HG02571 (cell line): ENCODE results near the gene DACT3.

Experiments
- ATAC-seq: cut with Tn5 transposase; IDR thresholded peaks from one replicate; pipeline ENCODE4 v1.9.1; 2021; ENCODE audit warnings: mild to moderate bottlenecking, moderate library complexity; ENCODE audit not compliant: unreplicated experiment

Gene DACT3, protein sequence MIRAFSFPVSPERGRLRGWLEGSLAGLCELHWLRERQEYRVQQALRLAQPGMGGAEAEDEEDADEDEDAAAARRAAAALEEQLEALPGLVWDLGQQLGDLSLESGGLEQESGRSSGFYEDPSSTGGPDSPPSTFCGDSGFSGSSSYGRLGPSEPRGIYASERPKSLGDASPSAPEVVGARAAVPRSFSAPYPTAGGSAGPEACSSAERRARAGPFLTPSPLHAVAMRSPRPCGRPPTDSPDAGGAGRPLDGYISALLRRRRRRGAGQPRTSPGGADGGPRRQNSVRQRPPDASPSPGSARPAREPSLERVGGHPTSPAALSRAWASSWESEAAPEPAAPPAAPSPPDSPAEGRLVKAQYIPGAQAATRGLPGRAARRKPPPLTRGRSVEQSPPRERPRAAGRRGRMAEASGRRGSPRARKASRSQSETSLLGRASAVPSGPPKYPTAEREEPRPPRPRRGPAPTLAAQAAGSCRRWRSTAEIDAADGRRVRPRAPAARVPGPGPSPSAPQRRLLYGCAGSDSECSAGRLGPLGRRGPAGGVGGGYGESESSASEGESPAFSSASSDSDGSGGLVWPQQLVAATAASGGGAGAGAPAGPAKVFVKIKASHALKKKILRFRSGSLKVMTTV

DNA sequence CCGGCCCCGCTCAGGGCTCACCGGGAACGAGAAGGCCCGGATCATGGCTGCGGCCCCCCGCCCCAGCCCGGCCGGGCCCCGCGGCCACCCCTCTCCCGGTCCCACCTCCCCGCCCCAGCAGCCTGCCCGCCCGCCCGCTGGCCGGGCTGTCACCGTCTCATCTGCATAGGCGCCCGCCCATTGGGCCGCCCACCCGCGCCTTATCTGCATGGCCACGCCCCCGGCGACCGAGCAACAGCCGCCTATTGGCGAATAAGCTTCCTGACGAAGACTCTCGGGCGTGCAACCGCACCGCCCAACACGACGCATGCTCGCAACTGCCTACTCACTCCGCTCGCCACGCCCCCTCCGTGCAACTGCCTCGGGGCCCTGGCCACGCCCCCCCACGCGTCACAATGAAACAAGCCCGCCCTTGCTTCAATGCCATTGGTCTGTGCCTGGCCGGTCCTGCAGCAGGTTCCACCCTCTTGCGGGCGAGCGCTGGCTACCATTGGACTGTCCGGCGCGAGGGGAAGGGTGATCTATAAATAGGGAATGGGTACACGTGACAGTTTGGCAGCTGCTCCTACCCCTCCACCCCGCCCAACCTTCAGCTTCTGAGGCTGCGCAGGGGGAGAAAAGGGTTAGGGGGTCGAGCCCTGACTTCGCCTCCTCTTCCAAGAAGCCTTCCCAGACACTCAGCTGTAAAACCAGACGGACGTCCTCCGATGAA is at the start of gene DACT3:
Gene DACT3 (minus strand): TSS at position 163 of the 712 bp plus-strand sequence. CDS start 118 bp downstream, at position 45.
- ATAC-seq: peak; percentile 88

DNA sequence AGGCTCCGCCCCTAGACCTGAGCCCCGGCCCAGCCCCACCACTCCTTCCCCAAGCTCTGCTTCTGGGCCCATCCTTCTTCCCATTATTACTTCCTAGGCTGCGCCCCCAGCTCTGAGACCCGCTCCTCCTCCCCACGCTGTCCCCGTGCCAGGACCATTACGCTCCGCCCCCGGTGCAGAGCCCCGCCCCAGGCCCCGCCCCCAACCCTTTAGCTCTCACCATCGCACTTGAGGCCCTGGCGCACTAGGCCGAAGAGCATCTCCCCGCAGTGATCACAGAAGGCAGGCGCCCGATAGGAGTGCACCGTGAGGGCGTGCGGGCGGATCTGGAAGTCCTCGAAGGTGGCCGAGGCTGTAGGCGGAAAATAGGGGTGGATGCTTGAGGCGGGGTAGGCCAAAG is 49.7 kb upstream of the DACT3 start:
- no peak for ATAC-seq

DNA sequence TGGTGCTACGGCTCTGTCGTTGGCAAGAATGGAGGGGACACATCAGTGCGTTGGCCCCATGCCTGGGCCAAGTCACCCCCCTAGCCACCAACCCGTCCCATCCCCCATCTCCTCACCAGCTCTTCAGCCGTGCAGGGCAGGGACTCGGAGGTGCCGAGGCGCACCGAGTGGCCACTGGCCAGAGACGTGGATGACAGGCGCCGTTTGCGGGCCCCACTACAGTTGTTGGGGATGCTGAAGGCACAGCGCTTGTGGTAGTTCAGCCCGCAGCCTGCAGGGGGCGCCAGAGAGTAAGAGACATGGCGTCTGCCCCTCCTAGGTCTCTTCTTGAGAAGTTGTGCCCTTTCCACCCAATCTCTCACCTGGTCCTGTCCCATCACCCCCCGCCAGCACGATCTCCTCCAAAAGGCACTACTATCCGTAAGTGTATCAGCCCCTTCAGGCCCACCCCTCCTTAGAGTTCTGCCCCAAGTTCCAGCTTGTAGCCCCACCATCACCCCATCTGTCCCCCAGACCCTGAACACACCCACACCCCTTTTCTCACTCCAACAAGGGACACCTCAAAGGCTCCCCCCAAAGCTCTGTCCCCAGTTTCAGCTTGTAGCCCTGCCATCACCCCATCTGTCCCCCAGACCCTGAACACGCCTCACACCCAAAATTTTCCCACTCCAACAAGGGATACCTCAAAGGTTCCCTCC is 43.5 kb upstream of the DACT3 start:
- ATAC-seq: no peak

DNA sequence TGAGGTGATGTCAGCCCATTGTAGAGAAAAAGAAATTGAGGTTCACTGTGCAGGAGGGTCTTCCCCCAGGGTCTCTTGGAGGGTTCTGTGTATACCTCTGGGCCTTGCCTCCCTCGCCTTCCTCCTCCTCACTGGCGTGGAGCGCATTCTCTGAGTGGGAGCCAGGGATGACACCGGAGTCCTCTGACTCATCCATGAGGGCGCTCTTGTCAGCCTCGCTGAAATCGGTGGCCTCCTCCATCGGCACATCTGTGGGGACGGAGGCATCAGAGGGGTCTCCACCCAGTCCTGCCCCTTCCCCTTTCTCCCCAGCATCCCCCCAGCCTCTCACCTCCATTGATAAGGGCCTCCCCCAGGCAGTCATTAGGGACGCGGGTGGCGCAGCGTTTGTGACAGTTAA is 39.7 kb upstream of the DACT3 start:
- no peak for ATAC-seq

DNA sequence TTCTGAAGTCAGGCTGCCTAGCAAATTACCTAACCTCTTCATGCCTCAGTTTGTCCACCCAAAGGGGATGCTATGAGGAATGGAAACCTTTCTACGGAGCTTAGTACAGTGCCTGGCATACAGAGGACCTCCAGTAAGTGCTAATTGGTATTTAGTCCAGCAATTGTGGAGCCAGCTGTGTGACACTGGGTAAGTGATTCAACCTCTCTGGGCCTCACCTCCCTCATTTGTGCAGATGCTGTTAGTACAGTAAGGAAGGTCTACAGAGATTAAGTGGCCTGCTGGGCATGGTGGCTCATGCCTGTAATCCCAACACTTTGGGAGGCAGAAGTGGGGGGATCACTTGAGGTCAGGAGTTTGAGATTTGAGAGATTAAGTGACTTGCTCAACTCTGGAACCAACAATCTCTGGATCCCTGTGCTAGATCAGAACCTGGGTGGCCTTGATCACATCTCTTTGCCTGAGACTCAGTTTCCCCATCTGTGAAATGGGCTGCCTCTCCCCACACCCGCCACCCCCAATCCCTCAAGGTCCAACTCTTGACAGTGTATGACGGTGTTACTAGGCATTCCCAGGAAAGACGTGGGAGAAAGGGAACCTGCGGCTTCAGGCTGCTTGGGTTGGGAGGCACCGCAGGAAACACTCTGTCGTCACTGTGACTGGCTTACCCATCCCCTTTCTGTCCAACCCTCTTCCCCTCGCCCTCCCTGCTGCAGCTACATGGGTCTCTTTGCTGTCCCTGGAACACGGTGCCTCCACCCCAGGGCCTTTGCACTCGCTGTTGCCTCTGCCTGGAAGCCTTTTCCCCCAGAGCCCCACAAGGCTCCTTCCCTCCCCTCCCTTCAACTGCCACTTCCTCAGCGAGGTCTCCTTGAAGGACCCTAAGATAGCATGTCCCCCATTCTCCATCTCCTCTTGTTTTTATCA is 37.7 kb upstream of the DACT3 start:
- no peak for ATAC-seq

DNA sequence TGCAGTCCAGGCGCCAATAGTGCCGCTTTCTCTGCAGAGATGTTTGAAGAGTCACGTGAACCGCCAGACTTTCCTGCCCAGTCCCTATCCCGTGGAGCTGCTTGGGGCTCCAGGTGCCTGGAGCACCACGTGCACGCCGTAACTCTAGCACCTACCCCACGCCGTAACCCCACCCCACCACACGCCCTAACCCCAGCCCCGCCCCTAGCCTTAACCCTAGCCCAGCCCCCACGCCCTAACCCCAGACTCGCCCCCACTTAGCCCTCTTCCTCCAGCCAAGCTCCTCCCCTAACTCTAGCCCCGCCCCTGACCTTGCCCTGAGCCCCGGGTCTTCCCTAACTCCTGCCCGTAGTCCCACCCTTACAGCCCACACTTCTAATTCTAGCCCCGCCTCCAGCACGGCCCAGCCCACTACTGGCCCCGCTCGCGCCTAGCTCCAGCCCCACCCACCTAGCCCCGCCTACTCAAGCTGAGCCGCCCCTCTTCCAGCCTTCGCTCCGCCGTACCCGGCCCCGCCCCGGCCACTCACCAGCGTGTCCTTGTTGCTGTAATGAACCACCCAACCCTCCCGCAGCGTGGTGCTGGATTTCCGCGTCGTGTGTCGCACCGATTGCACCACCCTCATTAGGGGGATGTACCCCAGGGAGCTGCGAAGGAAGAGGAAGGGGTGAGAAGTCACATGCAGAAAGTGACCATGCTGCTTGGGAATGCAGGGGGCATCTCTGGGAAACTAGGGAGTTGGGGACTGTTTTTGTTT is 36.4 kb upstream of the DACT3 start:
- ATAC-seq: no peak

GRCh38 chr19:46696866-46697203 is 35.9 kb upstream of the DACT3 start:
- no peak for ATAC-seq

- no peak for ATAC-seq
Observed at GRCh38 chr19:46696052-46696451, 35.1 kb upstream of the DACT3 start.

GRCh38 chr19:46693760-46694159 is 32.8 kb upstream of the DACT3 start:
- no peak for ATAC-seq

GRCh38 chr19:46692918-46693722 is 32.1 kb upstream of the DACT3 start:
- ATAC-seq: no peak

DNA sequence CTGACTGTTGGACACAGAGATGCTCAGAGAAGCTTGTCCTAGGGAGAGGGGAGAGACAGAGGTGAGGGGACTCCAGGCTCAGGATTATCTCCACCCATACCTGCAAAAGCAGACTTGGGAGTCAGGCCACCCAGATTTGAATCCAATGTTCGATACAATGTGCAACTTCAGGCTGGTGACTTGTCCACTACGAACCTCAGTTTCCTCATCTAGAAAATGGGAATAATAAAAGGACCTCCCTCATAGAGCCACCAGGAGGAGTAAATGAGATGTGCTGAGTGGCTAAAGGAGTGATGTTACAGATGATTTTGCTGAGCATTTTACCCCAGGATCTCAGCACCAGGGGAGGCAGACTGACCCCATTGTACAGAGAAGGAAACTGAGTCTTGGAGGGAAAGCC is 31.0 kb upstream of the DACT3 start:
- no peak for ATAC-seq

DNA sequence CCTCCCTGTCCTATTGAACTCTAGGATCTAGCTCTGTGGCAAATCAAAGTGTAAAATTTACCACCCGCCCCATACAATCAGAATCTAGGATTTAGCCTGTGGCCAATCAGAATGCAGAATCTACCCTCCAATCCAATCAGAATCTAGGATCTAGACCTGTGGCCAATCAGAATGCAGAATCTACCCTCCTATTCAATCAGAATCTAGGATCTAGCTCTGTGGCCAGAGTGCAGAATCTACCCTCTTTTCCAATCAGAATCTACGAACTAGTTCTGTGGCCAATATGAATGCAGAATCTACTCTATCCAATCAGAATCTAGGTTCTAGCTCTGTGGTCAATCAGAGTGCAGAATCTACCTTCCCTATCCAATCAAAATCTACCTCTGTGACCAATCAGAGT is 30.1 kb upstream of the DACT3 start:
- no peak for ATAC-seq

- ATAC-seq: no peak
Observed at GRCh38 chr19:46689358-46689757, 28.4 kb upstream of the DACT3 start.

- ATAC-seq: no peak
Observed at GRCh38 chr19:46687438-46688145, 26.6 kb upstream of the DACT3 start.

DNA sequence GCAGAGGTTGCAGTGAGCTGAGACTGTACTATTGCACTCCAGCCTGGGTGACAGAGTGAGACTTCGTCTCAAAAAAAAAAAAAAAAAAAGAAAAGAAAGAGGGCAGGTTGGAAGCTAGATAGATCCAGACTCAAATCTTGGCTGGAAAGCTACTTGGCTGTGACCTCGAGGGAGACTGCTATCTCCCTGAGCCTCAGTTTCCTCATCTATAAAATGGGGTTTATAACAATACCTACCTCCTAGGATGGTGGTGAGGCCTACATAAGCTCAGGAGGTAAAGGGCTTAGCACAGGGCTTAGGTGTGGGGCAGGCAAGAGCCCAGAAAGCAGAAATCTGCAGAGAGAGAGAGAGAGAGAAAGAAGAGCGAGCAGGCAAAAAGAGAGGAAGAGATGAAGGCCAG is 24.2 kb upstream of the DACT3 start:
- ATAC-seq: no peak

GRCh38 chr19:46678110-46678732 is 17.2 kb upstream of the DACT3 start:
- ATAC-seq: no peak

DNA sequence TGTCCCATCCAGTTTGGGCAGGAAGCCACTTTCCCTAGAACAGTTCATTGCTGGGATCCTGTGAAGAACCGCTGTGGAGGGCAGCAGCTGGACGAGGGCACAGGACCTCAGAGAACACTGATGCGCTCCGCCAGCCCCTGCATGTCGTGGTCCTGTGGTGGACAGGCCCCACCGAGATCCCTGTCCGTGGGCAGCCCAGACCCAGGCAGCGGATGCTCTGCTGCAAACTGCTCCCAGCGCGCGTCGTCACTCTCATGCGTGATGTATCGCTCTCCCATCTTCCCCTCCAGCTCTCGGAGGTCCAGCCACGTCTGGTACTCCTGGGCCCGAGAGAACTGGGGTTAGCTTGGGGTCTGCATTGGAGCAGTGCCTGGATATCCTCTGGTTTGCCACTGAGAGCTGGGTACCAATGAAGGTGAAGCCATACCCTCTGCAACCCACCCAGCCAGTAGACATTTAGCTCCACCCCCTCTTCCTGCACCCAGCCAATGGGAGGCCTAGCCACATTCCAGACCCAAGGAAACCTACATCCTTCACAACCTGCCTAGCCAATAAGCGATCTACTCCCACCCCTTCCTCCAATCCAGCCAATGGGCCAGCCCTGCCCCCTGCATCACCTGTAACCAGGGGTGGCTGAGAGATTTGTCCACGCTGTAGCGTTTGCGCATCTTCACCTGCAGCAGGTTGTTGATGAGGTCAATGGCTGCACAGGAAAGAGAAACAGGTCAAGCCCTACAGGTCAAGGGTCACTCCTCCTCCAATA is 13.6 kb upstream of the DACT3 start:
- no peak for ATAC-seq
